ENCODE results near the gene FMO5.

Gene FMO5

DNA sequence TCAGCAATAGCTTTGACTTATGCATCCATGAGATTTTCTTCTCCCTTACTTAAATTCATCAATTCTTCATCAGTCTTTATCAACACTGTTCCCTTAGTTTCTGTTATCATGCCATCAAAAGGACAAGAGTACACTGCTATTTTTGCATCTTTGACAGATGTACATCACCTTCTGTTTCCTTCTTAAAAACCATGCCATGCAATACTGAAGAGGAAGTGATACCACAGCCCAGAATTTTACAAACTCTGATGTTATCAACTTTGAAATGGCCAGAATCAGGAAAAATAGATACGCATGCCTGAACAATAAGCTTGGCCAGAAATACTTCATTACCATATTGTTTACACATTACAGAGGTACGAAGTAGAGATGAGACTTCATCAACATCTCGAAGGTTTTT, 21.1 kb downstream of the FMO5 start:
- Histone ChIP-seq H3K27ac (replicated peaks) (no peak overlapping the region), H3K4me3 (replicated peaks; ENCODE audit: insufficient read depth, low read length) (peak overlapping the region; percentile 11; the same call in 1 of the 2 replicates), H3K27me3 (ENCODE audit: insufficient read depth, poor library complexity, severe bottlenecking) (no peaks in the 10 kb centered on the region)
- DNase-seq (ENCODE audit: low read depth in 1 of 2, low spot score in 1 of 2) = peak; percentile 17 to 38
- TF ChIP-seq SPI1 (IDR thresholded peaks at IDR 0.05; ENCODE audit: borderline replicate concordance, low read depth) (peak; percentile 70; the same call in 1 of the 2 replicates), POLR2AphosphoS5 (IDR thresholded peaks at IDR 0.05; ENCODE audit: low read depth) (no peak)
- TF ChIP-seq, protein P1, sequence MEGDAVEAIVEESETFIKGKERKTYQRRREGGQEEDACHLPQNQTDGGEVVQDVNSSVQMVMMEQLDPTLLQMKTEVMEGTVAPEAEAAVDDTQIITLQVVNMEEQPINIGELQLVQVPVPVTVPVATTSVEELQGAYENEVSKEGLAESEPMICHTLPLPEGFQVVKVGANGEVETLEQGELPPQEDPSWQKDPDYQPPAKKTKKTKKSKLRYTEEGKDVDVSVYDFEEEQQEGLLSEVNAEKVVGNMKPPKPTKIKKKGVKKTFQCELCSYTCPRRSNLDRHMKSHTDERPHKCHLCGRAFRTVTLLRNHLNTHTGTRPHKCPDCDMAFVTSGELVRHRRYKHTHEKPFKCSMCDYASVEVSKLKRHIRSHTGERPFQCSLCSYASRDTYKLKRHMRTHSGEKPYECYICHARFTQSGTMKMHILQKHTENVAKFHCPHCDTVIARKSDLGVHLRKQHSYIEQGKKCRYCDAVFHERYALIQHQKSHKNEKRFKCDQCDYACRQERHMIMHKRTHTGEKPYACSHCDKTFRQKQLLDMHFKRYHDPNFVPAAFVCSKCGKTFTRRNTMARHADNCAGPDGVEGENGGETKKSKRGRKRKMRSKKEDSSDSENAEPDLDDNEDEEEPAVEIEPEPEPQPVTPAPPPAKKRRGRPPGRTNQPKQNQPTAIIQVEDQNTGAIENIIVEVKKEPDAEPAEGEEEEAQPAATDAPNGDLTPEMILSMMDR (IDR thresholded peaks at IDR 0.05; ENCODE audit: insufficient read depth, low read length) = no peak
- TF ChIP-seq, protein P2, sequence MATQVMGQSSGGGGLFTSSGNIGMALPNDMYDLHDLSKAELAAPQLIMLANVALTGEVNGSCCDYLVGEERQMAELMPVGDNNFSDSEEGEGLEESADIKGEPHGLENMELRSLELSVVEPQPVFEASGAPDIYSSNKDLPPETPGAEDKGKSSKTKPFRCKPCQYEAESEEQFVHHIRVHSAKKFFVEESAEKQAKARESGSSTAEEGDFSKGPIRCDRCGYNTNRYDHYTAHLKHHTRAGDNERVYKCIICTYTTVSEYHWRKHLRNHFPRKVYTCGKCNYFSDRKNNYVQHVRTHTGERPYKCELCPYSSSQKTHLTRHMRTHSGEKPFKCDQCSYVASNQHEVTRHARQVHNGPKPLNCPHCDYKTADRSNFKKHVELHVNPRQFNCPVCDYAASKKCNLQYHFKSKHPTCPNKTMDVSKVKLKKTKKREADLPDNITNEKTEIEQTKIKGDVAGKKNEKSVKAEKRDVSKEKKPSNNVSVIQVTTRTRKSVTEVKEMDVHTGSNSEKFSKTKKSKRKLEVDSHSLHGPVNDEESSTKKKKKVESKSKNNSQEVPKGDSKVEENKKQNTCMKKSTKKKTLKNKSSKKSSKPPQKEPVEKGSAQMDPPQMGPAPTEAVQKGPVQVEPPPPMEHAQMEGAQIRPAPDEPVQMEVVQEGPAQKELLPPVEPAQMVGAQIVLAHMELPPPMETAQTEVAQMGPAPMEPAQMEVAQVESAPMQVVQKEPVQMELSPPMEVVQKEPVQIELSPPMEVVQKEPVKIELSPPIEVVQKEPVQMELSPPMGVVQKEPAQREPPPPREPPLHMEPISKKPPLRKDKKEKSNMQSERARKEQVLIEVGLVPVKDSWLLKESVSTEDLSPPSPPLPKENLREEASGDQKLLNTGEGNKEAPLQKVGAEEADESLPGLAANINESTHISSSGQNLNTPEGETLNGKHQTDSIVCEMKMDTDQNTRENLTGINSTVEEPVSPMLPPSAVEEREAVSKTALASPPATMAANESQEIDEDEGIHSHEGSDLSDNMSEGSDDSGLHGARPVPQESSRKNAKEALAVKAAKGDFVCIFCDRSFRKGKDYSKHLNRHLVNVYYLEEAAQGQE (IDR thresholded peaks at IDR 0.05; ENCODE audit: insufficient replicate concordance, low read depth) = no peak

DNA sequence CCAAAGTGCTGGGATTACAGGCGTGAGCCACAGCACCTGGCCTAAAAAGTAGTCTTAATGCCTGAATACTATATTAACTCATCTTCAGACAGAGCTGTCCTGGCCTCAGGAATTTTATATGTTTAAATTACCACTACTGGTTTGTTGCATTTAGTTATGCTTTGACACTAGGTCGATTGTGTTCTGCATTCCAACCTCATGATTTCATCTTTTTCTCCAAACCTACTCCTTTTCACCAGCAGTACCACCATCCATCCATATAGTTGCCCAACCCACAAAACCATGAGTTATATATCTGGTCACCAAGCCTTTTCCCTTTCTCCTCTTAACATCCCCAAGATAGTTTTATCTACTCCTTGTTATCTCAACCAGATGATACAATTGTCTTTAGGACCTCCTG, 22.6 kb downstream of the FMO5 start:
- no peak for DNase-seq (ENCODE audit: low read depth in 1 of 2, low spot score in 1 of 2)
- Histone ChIP-seq H3K27me3 (ENCODE audit: insufficient read depth, poor library complexity, severe bottlenecking) (no peaks in the 10 kb centered on the region), H3K4me3 (replicated peaks; ENCODE audit: insufficient read depth, low read length) (no peak overlapping the region), H3K27ac (replicated peaks) (no peak overlapping the region)
- no peak for TF ChIP-seq POLR2AphosphoS5 (IDR thresholded peaks at IDR 0.05; ENCODE audit: low read depth)
- TF ChIP-seq SPI1 (IDR thresholded peaks at IDR 0.05; ENCODE audit: borderline replicate concordance, low read depth) = no peak
- TF ChIP-seq GABPA (IDR thresholded peaks at IDR 0.05; ENCODE audit: low read depth) = no peak
- TF ChIP-seq, protein P1 (IDR thresholded peaks at IDR 0.05; ENCODE audit: insufficient read depth, low read length) = no peak
- TF ChIP-seq, protein P2 (IDR thresholded peaks at IDR 0.05; ENCODE audit: insufficient replicate concordance, low read depth) = no peak

DNA sequence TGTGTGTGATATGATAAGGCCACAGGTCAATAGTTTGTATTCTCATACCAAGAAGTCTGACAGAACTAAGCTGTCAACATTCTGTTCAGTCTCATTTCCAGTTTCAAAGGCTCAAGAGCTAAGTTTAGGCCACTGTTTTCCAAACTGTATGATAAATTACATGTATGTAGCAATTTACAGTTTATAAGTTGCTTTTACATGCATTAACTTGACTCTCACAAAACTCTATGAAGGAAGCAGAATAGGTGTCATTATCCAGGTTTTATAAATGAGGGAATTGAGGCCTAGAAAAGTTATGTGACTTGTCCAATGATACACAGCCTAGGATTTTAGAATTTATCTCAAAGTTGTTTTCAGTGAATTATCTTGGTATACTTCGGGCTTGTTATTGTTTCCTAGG, 23.4 kb downstream of the FMO5 start:
- H3K27ac ChIP-seq (replicated peaks) = no peak overlapping the region
- no peaks in the 10 kb centered on the region for H3K27me3 ChIP-seq (ENCODE audit: insufficient read depth, poor library complexity, severe bottlenecking)
- TF ChIP-seq, protein P1 (IDR thresholded peaks at IDR 0.05; ENCODE audit: insufficient read depth, low read length) = no peak
- TF ChIP-seq SPI1 (IDR thresholded peaks at IDR 0.05; ENCODE audit: borderline replicate concordance, low read depth) (no peak), GABPA (IDR thresholded peaks at IDR 0.05; ENCODE audit: low read depth) (no peak), POLR2AphosphoS5 (IDR thresholded peaks at IDR 0.05; ENCODE audit: low read depth) (no peak)
- TF ChIP-seq, protein P2 (IDR thresholded peaks at IDR 0.05; ENCODE audit: insufficient replicate concordance, low read depth) = no peak
- H3K4me3 ChIP-seq (replicated peaks; ENCODE audit: insufficient read depth, low read length) = no peak overlapping the region
- no peak for DNase-seq (ENCODE audit: low read depth in 1 of 2, low spot score in 1 of 2)
